Stimulated activated naive CD4-positive, alpha-beta T cell treated with Interleukin-2 at 50 U/mL for 16 hours (primary cell): Measurements from ENCODE around the gene COL23A1.

Experiments used
- DNase-seq: peaks from one replicate; lab custom pipeline; 2025; lab: John Stamatoyannopoulos, UW

COL23A1 gene

DNA sequence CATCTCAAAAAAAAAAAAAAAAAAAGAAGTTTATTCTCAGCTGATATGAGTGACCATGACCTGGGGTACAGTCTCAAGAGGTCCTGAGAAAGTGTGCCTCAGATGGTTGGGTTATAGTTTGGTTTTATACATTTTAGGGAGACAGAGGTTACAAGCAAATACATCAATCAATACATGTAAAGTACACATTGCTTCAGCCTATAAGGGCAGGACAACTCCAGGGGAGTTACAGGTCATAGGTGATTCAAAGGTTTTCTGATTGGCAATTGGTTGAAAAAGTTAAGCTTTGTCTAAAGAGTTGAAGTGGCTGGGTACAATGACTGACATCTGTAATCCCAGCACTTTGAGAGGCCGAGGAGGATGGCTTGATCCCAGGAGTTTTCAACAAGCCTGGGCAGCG is 400.8 kb downstream of the COL23A1 start:
- no peak for DNase-seq
